ENCODE data around the gene TRPV3. TPM values are rescaled to one million over a fixed set of nuclear protein-coding genes. Genes with fewer than 3 reads are reported as not detected.
A peak's percentile ranks its signal among the peaks of the same experiment; 100 is the strongest.
"Not testable (repeated sequence)": the region's sequence is repeated elsewhere in the genome, so short reads cannot be mapped to it uniquely, and the experiment has no call there.

The TRPV3 gene
- total RNA-seq, 2 donors from 2014 or later = 1.2 to 2.1 TPM

DNA sequence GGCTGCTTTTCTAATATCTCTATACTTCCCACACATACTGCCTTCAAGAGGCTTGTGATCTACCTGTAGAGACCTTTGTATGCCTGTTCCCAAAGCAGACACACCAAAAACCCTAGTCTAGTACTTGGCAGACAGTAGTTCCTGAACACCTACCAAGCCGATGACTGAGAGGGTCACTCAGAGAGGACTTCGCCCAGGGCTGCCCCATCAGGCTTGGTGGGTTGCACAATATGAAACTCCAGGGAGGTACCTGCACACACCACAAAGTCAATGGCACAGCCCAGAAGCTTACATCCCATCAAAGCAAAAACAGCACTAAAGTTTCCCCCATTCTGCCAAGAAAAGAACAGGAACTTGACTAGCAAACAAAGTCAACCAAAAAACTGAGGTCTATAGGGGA is 51.6 kb downstream of the TRPV3 start:
- no peak for ATAC-seq
- no peak for DNase-seq
- intact Hi-C loops (cut with DNase I) = no loop called here

DNA sequence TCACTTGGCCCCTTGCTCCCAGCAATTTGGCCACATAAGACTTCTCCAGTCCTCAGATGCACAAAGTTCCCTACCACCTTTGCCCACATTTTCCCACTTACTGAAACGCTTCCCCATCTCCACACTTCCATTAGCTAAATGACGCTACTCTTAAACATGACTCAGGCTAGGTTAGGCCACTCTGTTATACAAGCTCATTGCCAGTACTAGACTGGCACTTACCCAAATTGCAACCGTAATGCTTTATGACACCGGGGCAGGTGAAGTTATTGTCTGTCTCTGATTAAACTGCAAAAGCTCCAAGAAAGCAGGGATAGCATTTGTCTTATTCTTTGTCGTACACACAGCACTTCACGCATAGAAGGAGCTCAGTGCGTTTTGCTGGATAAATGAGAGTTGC is 52.6 kb downstream of the TRPV3 start:
- no peak for ATAC-seq
- DNase-seq = no peak
- intact Hi-C loops (cut with DNase I) = no loop called here

DNA sequence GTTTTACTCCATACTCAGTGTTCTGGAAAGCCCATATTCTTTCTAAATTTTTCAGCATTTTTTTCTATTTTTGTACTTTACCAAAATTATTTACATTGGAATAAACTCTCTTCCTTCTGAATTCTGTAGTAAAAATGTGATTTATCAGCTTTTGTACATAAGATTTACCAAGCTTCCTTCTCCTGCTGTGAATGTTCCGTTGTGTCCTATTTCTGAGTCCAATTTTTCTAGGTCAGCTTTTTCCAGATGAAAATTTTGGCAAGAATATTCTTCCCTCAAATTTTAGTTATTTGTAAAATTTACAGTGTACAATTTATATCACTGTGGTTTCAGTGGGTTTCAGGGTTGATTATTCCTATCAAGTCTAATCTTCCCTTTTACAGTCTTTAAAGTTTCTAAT is 54.3 kb downstream of the TRPV3 start:
- DNase-seq (no peak), ATAC-seq (no peak)
- intact Hi-C loops (cut with DNase I) = no loop called here

DNA sequence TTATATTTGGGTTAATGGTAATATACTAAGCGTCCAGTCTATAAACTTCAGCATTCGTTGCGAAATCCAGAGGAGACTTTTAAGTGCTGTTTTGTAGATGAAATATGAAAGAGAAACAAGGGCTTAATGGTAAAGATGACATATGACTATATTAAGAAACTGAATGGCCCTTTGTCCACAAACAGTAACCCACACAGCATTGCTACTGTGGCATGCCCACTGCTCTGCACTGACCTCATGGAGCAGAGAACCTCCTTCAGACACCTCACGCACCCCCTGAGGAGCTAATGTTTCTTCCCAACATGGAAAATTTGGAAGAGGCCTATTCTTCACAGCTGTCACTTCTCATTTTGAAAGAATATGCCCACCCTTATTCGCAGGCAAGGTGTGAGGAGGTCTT is 55.1 kb downstream of the TRPV3 start:
- ATAC-seq (no peak), DNase-seq (no peak)
- intact Hi-C loops (cut with DNase I) = no loop called here

DNA sequence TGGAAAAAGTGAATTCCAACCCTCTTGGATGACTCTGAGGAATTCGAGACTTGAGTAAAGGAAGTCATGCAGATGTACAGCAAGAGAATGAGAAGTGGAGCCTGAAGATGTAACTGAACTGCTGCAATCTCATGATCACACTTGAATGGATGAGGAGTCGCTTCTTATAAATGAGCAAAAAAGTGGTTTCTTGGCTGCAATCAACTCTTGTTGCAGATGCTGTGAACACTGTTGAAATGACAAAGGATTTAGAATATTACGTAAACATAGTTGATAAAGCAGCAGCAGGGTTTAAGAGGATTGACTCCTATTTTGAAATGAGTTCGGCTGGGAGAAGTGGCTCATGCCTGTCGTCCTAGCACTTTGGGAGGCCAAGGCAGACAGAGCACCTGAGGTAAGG is 56.3 kb downstream of the TRPV3 start:
- intact Hi-C loops (cut with DNase I) = no loop called here
- no peak for DNase-seq
- ATAC-seq = no peak

DNA sequence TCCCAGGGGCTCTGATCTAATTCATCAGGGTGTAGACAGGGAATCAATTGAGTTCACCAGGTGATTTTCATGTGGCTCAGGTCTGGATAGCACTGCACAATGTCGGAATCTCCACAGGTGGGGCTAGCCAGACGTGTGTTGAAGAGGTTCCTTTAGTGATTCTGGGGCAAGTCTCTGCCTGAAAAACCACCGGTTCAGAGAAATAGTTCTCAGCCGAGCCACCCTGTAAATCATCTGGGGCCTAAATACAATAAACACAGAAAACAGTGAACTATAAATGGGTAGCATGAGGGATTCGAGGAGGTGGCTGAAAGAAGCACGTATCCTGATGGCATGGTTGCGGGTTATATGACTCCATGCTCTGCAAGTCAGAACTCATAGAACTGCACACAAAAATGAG is 60.5 kb downstream of the TRPV3 start:
- DNase-seq (no peak), ATAC-seq (no peak)
- intact Hi-C loops (cut with DNase I) = no loop called here

DNA sequence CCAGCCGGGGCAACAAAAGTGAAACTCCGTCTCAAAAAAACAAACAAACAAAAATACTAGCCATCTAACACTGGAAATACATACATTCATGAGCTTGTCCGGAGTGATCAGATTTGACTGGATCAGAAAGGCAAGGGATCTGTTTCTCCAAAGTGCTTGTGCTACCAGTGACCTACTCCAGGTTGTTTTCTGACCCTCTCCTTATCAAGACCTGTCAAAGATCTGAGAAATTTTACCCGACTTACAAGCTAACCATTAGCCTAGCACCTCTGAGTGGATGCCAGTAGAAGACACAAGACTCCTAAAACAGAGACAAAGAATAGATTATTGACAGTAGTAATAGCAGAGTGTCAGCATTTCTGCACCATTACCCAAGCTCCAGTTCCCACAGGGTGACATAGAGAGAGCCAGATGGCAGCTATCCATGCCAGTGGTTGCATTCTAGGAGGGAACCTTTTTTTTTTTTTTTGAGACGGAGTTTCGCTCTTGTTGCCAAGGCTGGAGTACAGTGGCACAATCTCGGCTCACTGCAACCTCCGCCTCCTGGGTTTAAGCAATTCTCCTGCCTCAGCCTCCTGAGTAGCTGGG is 72.0 kb downstream of the TRPV3 start:
- ATAC-seq (peak in 1 of 2 donors; percentile 70), DNase-seq (no peak)
- intact Hi-C loops (cut with DNase I) = no loop called here

DNA sequence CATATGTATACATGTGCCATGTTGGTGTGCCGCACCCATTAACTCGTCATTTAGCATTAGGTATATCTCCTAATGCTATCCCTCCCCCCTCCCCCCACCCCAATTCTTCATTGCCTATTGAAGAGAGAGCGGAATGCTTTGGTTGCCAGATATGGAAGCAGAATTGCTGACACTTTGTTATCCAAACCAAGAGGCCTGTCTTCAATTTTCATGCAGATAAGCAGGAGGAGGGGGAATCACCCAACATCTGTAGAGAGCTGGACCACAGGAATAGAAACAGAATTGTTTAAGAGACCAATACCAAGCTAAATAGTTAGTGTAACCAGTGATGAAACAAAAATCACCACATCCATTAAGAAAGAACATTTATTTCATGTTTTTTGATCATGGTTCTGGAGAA is 74.8 kb downstream of the TRPV3 start:
- intact Hi-C loops (cut with DNase I) = no loop called here
- no peak for DNase-seq
- ATAC-seq = no peak

DNA sequence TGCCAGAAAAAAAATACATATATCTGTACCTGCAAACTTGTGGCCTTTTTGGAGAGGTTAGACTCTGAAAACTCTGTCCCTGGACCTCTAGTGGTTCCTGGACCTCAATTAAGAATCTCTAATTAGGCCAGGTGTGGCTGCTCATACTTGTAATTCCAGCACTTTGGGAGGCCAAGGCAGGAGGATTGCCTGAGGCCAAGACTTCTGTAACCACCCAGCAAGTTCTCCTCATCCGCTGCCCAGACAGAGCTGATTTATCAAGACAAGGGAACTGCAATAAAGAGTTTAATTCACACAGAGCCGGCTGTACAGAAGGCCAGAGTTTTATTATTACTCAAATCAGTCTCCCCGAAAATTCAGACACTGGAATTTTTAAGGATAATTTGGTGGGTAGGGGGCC is 77.6 kb downstream of the TRPV3 start:
- intact Hi-C loops (cut with DNase I) = no loop called here
- ATAC-seq (no peak), DNase-seq (no peak)

DNA sequence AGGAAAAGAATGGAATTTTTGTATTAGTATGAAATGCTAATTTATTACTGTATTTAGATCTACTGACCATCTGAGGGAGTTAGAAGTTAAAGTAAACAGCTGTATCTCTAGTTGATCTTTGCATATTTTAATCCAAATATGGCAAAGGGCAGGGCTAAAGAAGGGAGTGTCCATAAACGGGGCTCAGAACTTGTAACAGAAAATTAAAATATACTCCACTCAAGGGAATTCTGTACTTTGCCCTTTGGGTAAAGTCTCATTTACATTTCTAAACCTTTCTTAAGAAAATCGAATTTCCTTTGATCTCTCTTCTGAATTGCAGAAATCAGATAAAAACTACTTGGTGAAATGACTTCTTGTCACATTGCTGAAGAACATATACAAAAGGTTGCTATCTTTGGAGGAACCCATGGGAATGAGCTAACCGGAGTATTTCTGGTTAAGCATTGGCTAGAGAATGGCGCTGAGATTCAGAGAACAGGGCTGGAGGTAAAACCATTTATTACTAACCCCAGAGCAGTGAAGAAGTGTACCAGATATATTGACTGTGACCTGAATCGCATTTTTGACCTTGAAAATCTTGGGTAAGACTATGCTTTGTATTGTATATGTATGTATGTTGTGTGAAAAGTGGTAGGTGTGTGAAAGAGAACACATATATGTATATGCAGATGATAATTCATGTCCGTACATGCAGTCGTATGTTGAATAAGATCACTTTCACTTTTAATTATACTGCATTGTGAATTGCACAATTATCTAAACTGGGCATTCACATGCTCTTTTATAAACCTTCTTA is 81.6 kb downstream of the TRPV3 start, which contains the start of gene ASPA:
Gene ASPA, plus strand, starts transcription at position 186 of the 799 bp plus-strand sequence. Its CDS starts 163 bp downstream, at position 349.
- intact Hi-C loops (cut with DNase I) = no loop called here
- ATAC-seq (peak in 1 of 2 donors; percentile 47), DNase-seq (no peak)

DNA sequence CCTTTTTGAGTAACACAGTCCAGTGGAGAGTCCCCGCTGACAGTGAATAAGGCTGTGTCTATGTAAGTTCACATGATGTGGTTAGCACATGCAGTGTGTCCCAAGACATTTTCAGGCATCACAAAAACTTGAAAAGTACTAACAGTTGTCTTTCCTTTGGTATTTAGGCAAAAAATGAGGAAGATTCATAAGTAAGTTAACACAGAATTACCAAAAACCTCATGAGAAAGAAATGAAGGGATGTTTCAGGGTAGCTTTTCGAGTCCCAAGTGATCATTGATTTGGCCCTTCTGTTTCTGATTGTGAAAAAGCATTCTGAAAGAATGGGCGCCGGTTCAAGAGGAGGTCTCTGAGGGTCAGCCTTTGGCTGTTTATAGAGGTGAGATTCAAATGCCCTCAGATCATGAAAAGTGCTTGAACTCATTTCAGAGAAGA is 82.3 kb downstream of the TRPV3 start:
- intact Hi-C loops (cut with DNase I) = no loop called here
- DNase-seq = no peak
- ATAC-seq = no peak

DNA sequence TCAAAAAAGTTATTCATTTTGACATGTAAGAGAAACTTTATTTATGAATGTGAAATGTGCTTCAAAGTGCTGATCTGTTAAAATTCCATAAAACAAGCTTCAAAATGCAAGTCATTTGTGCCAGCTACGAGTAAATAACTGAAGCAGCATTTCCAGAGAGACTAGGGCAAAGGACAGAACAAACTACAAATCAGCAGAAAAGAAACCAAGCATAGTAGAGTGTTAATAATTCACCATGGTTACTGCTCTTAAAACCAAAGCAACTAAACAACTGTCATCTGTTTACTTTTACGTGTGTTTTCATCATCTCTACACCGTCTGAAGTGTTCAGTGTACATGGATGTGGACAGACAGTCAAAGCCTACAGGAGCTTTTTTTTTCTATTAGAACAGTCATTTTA is 83.4 kb downstream of the TRPV3 start:
- ATAC-seq (peak in 1 of 2 donors; percentile 72), DNase-seq (no peak)
- intact Hi-C loops (cut with DNase I) = no loop called here

DNA sequence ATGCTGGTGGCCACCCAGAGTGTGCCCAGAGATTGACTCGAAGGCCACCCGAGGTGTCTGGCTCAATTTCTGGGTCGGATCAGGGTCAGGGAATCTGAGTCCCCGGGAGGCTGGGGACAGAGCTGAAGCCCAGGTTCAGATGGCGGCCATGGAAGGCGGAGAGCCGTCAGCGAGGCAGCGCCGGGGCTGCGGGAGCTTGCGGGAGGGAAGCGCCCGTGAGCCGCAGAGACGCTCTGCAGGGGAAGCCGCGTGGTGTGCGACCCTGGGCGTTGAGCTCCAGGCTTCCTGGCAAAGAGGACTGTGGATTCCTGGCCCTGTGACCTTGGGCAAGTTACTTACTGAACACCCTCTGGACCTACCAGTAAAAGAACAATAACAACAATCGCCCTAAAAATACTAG is 85.5 kb downstream of the TRPV3 start:
- intact Hi-C loops (cut with DNase I) = no loop called here
- ATAC-seq (no peak), DNase-seq (no peak)

DNA sequence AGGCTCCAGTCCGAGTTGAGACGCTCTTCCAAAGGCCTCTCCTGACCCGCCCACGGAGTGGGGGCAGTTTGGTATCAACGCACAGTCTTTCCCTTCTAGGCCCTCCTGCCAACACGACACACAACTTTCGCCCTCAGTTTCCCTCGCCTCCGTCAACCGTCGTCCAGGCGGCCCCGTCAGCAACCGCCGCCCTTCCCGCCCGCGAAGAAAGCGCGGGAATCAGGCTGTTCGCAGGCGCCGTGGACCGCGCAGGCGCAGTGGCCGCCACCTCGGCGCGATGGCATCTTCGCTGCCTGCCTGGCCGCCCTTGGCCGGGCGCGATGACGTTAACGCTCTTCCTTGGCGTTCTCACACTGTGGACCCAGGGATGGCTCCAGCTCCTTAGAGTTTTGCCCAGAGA is 86.0 kb downstream of the TRPV3 start, which contains the start of gene SPATA22:
Gene SPATA22, minus strand, starts transcription at position 221 of the 400 bp plus-strand sequence. CDS start 2,494 bp downstream, outside the sequence.
- no peak for DNase-seq
- no peak for ATAC-seq
- intact Hi-C loops (cut with DNase I) = no loop called here

DNA sequence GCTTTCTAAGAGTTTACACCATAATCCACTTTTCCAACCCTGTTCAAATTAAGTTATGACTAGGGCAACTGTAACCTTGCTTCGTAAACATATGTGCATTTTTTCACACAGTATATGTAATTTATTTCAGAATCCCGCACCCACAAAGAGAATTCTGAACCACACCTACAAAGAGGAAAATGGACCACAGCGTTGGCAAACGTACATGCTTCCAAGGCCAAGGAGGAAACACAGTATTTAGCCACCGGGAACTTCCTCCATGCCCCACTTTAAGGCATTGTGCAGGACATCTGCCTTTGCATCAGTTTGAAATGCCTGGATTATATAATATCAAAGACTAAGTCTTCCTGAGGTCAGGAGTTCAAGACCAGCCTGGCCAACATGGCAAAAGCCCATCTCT is 88.1 kb downstream of the TRPV3 start:
- intact Hi-C loops (cut with DNase I) = no loop called here
- DNase-seq (no peak), ATAC-seq (no peak)

DNA sequence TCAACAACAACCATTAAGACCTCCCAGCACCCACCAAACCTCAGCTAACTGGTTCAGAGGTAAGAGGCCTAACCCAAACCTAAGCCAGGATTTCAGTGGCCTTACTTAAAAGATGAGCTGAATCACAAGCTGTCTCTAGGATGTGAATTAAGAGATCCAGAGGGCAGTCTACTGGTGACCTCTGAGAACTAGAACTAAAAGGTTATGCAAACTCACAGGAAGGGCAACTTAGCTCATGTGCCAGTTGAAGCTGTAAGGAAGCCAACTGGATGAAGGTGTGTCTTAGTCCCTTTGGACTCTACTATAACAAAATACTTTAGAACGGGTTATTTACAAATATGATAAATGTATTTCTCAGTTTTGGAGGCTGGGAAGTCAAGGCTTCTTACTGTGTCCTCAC is 91.3 kb downstream of the TRPV3 start:
- intact Hi-C loops (cut with DNase I); DNase-seq: not testable (repeated sequence)
- peak in 1 of 2 donors; percentile 8 for ATAC-seq

Other genes starting within 250 kb of the TRPV3 start
- gene OR3A2, start 171.5 kb downstream of the TRPV3 start, total RNA-seq = under 1 TPM; 0.65 to 0.71 TPM
- not detected for gene OR1E1, start 159.4 kb downstream of the TRPV3 start, total RNA-seq
- gene OR3A3, start 146.4 kb downstream of the TRPV3 start, total RNA-seq = not detected
- not detected for gene OR1E2, start 124.0 kb downstream of the TRPV3 start, total RNA-seq
- under 1 TPM in 1 of 2 donors, not detected in 1; 0.35 TPM for gene SPATA22, start 86.0 kb downstream of the TRPV3 start, total RNA-seq
- gene ASPA, start 81.8 kb downstream of the TRPV3 start, total RNA-seq = 1 to 10 TPM; 3.1 to 5.0 TPM
- 1 to 10 TPM; 3.3 to 3.4 TPM for gene TRPV1, start 51.6 kb upstream of the TRPV3 start, total RNA-seq
- 1 to 10 TPM; 4.6 to 6.1 TPM for gene SHPK, start 78.4 kb upstream of the TRPV3 start, total RNA-seq
- gene CTNS, start 78.9 kb upstream of the TRPV3 start, total RNA-seq = 1 to 10 TPM; 8.3 to 9.6 TPM
- 100 to 1,000 TPM; 116 to 142 TPM for gene TAX1BP3, start 110.8 kb upstream of the TRPV3 start, total RNA-seq
- 10 to 100 TPM; 51.8 to 51.9 TPM for gene EMC6, start 111.0 kb upstream of the TRPV3 start, total RNA-seq
- gene P2RX5, start 138.3 kb upstream of the TRPV3 start, total RNA-seq = 10 to 100 TPM in 1 of 2 donors, 1 to 10 TPM in 1; 7.7 to 13.5 TPM
- gene HASPIN, start 166.1 kb upstream of the TRPV3 start, total RNA-seq = under 1 TPM; 0.16 to 0.47 TPM
- 10 to 100 TPM; 15.7 to 20.5 TPM for gene ITGAE, start 243.4 kb upstream of the TRPV3 start, total RNA-seq